ENCODE results near the gene BCAS1. TPM values are rescaled to one million over a fixed set of nuclear protein-coding genes. Genes with fewer than 3 reads are reported as not detected.

The BCAS1 gene
- total RNA-seq, 1 donor: under 0.01 TPM

GRCh38 chr20:54065601-54066038 lies 4.8 kb downstream of the BCAS1 start:
- no peak overlapping the region for H3K4me3 ChIP-seq (ENCODE audit: low read depth, low read length)
- DNase-seq (ENCODE audit: low read depth): no peak
- TF ChIP-seq CTCF (IDR thresholded peaks at IDR 0.05; ENCODE audit: insufficient read depth, low read depth, low read length): no peak

- TF ChIP-seq CTCF (IDR thresholded peaks at IDR 0.05; ENCODE audit: insufficient read depth, low read depth, low read length): no peak
- no peak overlapping the region for H3K4me3 ChIP-seq (ENCODE audit: low read depth, low read length)
- DNase-seq (ENCODE audit: low read depth): no peak
These were observed 5.5 kb downstream of the BCAS1 start for GRCh38 chr20:54064939-54065338.

GRCh38 chr20:54063992-54064676 lies 6.3 kb downstream of the BCAS1 start:
- TF ChIP-seq CTCF (IDR thresholded peaks at IDR 0.05; ENCODE audit: insufficient read depth, low read depth, low read length): no peak
- no peak overlapping the region for H3K4me3 ChIP-seq (ENCODE audit: low read depth, low read length)
- no peak for DNase-seq (ENCODE audit: low read depth)

GRCh38 chr20:54063580-54063979 lies 6.8 kb downstream of the BCAS1 start:
- no peak overlapping the region for H3K4me3 ChIP-seq (ENCODE audit: low read depth, low read length)
- no peak for DNase-seq (ENCODE audit: low read depth)
- no peak for TF ChIP-seq CTCF (IDR thresholded peaks at IDR 0.05; ENCODE audit: insufficient read depth, low read depth, low read length)

- peak; percentile 41 for DNase-seq (ENCODE audit: low read depth)
- peak; percentile 62 for TF ChIP-seq CTCF (IDR thresholded peaks at IDR 0.05; ENCODE audit: insufficient read depth, low read depth, low read length)
- no peak overlapping the region for H3K4me3 ChIP-seq (ENCODE audit: low read depth, low read length)
These were observed 7.5 kb downstream of the BCAS1 start for GRCh38 chr20:54062812-54063280.

- no peak for TF ChIP-seq CTCF (IDR thresholded peaks at IDR 0.05; ENCODE audit: insufficient read depth, low read depth, low read length)
- H3K4me3 ChIP-seq (ENCODE audit: low read depth, low read length): no peak overlapping the region
- DNase-seq (ENCODE audit: low read depth): peak; percentile 28
These were observed 9.1 kb downstream of the BCAS1 start for GRCh38 chr20:54061101-54061881.
